Smooth muscle cell (in vitro differentiated cells): Measurements from ENCODE around the gene NECAB2. TPM values are rescaled to one million over a fixed set of nuclear protein-coding genes. Genes with fewer than 3 reads are reported as not detected.

ENCODE experiments used
- DNase-seq: peaks from one replicate; lab custom pipeline; 2025; ENCODE audit not compliant: unreplicated experiment; lab: John Stamatoyannopoulos, UW
- H2AFZ ChIP-seq: fragments of 200-600 bp; sonication (generic); 2 replicates; pipeline ENCODE4 v1.6.0; 2016; ENCODE audit warnings: antibody characterized with exemption, low read depth, mild to moderate bottlenecking
- H3F3A ChIP-seq: fragments of 200-600 bp; sonication (generic); 2 replicates; pipeline ENCODE4 v1.6.0; 2017; ENCODE audit warnings: antibody characterized with exemption, low read depth
- H3K27ac ChIP-seq: fragments of 200-600 bp; sonication (generic); 2 replicates; pipeline ENCODE4 v1.5.1; 2016; ENCODE audit warnings: low read depth, mild to moderate bottlenecking
- H3K27me3 ChIP-seq: fragments of 200-600 bp; sonication (generic); 2 replicates; pipeline ENCODE4 v1.6.1; 2016; ENCODE audit warnings: low read depth, mild to moderate bottlenecking
- H3K36me3 ChIP-seq: fragments of 200-600 bp; sonication (generic); 2 replicates; pipeline ENCODE4 v1.5.1; 2016; ENCODE audit warnings: low read depth
- H3K4me1 ChIP-seq: fragments of 200-600 bp; sonication (generic); 2 replicates; pipeline ENCODE4 v1.5.1; 2016; ENCODE audit warnings: low read depth
- H3K4me2 ChIP-seq: fragments of 200-600 bp; sonication (generic); 2 replicates; pipeline ENCODE4 v1.6.0; 2016; ENCODE audit warnings: mild to moderate bottlenecking
- H3K4me3 ChIP-seq: fragments of 200-600 bp; sonication (generic); 2 replicates; pipeline ENCODE4 v1.5.1; 2016; ENCODE audit warnings: mild to moderate bottlenecking
- H3K79me2 ChIP-seq: fragments of 200-600 bp; sonication (generic); 2 replicates; pipeline ENCODE4 v1.6.0; 2016; ENCODE audit warnings: low read depth, mild to moderate bottlenecking
- H3K9ac ChIP-seq: fragments of 200-600 bp; sonication (generic); 2 replicates; pipeline ENCODE4 v1.6.0; 2016; ENCODE audit warnings: low read depth
- H3K9me3 ChIP-seq: fragments of 200-600 bp; sonication (generic); replicated peaks from 2 replicates; pipeline ENCODE4 v1.5.1; 2016; ENCODE audit warnings: low read depth
- H4K20me1 ChIP-seq: fragments of 200-600 bp; sonication (generic); 2 replicates; pipeline ENCODE4 v1.6.0; 2016; ENCODE audit warnings: low read depth
- CTCF ChIP-seq: fragments of 200-600 bp; sonication (generic); IDR thresholded peaks from 2 replicates; pipeline ENCODE4 v1.5.1; 2017; ENCODE audit warnings: borderline replicate concordance, mild to moderate bottlenecking, antibody characterized with exemption; ENCODE audit not compliant: insufficient read depth, poor library complexity, severe bottlenecking
- WGBS: methylation state at CpG from one replicate; pipeline ENCODE4 v1.1.7; 2016; ENCODE audit warnings: low lambda C conversion rate; 5-methylcytosine and 5-hydroxymethylcytosine counted together
- polyA plus RNA-seq: library from polyadenylated mRNA; unstranded; fragments of >200 nt; fragmentation: Nextera tagmentation; extraction: Ambion mirVana; gene quantifications from 2 replicates; pipeline ENCODE4 v1.2.1, GENCODE V29; 2016
- total RNA-seq: library from RNA; depleted of rRNA; stranded (reverse); fragments of >200 nt; gene quantifications from 2 replicates; pipeline ENCODE4 v1.2.3, GENCODE V29; 2014

NECAB2 gene
- total and polyA plus RNA-seq, 2 experiments from 2014 or later = 0.22 to 1.7 TPM

- DNase-seq = no peak
Observed at GRCh38 chr16:84036982-84037425, 69.0 kb downstream of the NECAB2 start.

GRCh38 chr16:84038469-84038868 is 70.4 kb downstream of the NECAB2 start:
- Histone ChIP-seq H3K79me2 (no peaks in the 10 kb centered on the region), H3K4me2 (no peak overlapping the region), H3K36me3 (no peaks in the 10 kb centered on the region), H3K27ac (no peak overlapping the region), H3F3A (no peaks in the 10 kb centered on the region), H3K4me1 (peaks cover 10% of the 10 kb centered on the region), H3K9me3 (no peaks in the 10 kb centered on the region), H3K9ac (no peak overlapping the region), H3K27me3 (no peaks in the 10 kb centered on the region), H4K20me1 (no peaks in the 10 kb centered on the region), H2AFZ (no peak overlapping the region), H3K4me3 (no peak overlapping the region)
- WGBS = 89% methylated on average over 12 of the region's 12 CpGs
- no peak for DNase-seq
- TF ChIP-seq CTCF = no peak

More at GRCh38 chr16:84036982-84037425, 69.0 kb downstream of the NECAB2 start:
- no peak overlapping the region for H3K4me2 ChIP-seq
- no peaks in the 10 kb centered on the region for H3K9me3 ChIP-seq
- no peaks in the 10 kb centered on the region for H3F3A ChIP-seq
- H3K9ac ChIP-seq = no peak overlapping the region
- H3K27me3 ChIP-seq = no peaks in the 10 kb centered on the region
- H3K27ac ChIP-seq = no peak overlapping the region
- 97% methylated on average over 8 of the region's 8 CpGs for WGBS
- no peaks in the 10 kb centered on the region for H3K36me3 ChIP-seq
- H3K4me1 ChIP-seq = no peaks in the 10 kb centered on the region
- H2AFZ ChIP-seq = no peak overlapping the region
- no peaks in the 10 kb centered on the region for H4K20me1 ChIP-seq
- no peak overlapping the region for H3K4me3 ChIP-seq
- no peak for TF ChIP-seq CTCF
- H3K79me2 ChIP-seq = no peaks in the 10 kb centered on the region

GRCh38 chr16:84039696-84040095 is 71.7 kb downstream of the NECAB2 start:
- H3K36me3 ChIP-seq = no peaks in the 10 kb centered on the region
- 94% methylated on average over 12 of the region's 12 CpGs for WGBS

More at GRCh38 chr16:84039696-84040095, 71.7 kb downstream of the NECAB2 start:
- no peak overlapping the region for H3K4me3 ChIP-seq
- DNase-seq = no peak
- peaks cover 19% of the 10 kb centered on the region for H3K4me1 ChIP-seq
- H3K27ac ChIP-seq = no peak overlapping the region
- TF ChIP-seq CTCF = no peak
- no peaks in the 10 kb centered on the region for H3K9me3 ChIP-seq
- no peak overlapping the region for H3K4me2 ChIP-seq
- no peaks in the 10 kb centered on the region for H3K27me3 ChIP-seq
- no peaks in the 10 kb centered on the region for H3K79me2 ChIP-seq
- H3F3A ChIP-seq = no peaks in the 10 kb centered on the region
- no peak overlapping the region for H3K9ac ChIP-seq
- H2AFZ ChIP-seq = no peak overlapping the region
- H4K20me1 ChIP-seq = no peaks in the 10 kb centered on the region
